Measurements from ENCODE around the gene UBXN6. TPM values are rescaled to one million over a fixed set of nuclear protein-coding genes. Genes with fewer than 3 reads are reported as not detected.
A peak's percentile ranks its signal among the peaks of the same experiment; 100 is the strongest.

Gene UBXN6
- total RNA-seq, 1 donor from 2014 or later: 89.8 TPM

DNA sequence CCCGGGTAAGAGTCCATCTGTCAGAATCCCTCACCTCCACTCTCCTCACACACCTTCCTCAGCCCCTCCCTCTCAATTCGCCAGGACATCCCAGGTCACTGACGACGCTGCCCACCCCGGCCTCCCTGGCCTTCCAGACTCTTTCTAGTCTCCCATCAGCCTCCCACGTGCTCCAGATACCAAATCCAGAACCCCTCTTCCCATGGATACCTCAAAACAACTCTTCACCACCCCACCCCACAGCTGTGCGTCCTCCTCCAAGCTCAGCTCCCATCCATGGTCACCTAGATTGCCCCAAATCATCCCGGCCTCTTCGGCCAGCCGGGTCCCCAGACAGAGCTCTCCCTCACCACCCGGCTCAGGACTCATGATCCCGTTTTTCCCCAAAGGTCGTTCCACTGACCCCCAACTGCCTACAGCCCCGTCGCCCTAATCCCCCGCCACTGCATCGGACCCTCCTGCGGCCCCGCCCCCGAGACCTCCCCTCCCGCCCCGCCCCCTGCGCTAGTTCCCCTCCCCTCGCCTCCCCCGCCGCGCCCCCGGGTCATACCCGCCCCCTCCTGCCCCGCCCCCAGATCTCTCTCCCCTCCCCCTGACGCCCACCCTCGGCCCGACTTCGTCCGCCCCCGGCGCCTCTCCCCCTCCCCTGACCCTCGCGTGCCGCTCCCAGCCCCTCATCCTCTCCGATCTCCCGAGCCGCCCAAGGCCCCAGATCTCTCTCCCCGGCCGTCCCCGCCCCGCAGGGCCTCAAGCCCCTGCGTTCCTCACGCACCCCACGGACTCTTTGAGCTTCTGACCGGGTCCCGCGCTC lies 546 bp downstream of the UBXN6 start:
- no peaks in the 10 kb centered on the region for H3K27me3 ChIP-seq (ENCODE audit: control insufficient read depth in 3 of 3, insufficient read depth in 3 of 3, low read length in 3 of 3)
- H3K9me3 ChIP-seq (ENCODE audit: control insufficient read depth in 3 of 3, low read length in 3 of 3): no peaks in the 10 kb centered on the region
- H3K4me1 ChIP-seq (ENCODE audit: control insufficient read depth in 3 of 3, insufficient read depth in 3 of 3, low read length in 3 of 3): peaks cover 29 to 30% (median 30%) of the 10 kb centered on the region in 3 donors
- H3K9ac ChIP-seq (ENCODE audit: low read depth in 1 of 3, low read length in 3 of 3): peak overlapping the region; percentile 75 to 86 (median 83)
- peaks cover 18 to 21% (median 19%) of the 10 kb centered on the region in 3 donors for H3K36me3 ChIP-seq (ENCODE audit: control insufficient read depth in 3 of 3, insufficient read depth in 3 of 3, low read length in 3 of 3)
- H3K27ac ChIP-seq (ENCODE audit: low read depth, low read length): peak overlapping the region; percentile 60
- H3K4me3 ChIP-seq (ENCODE audit: low read length in 3 of 3): peak overlapping the region; percentile 69 to 74 (median 73)

DNA sequence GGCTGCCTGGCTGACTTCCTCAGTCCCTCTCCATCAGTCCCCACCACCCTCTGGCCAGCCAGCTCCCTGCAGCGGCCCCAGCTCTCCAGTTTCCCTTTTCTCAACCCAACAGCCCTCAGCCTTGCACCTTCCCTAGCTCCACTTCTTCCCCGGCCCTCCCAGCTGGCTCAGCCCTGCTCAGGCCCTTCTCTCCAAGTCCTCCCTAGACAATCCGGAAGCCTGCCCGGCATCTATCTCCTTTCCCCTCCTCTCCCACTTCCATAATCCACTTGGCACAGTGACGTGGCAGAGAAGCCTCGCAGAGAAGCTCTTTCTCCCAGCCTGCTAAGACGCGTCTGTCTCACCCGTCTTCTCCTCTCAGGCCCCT lies 1.1 kb downstream of the UBXN6 start:
- H3K27ac ChIP-seq (ENCODE audit: low read depth, low read length): peak overlapping the region; percentile 60
- no peaks in the 10 kb centered on the region for H3K27me3 ChIP-seq (ENCODE audit: control insufficient read depth in 3 of 3, insufficient read depth in 3 of 3, low read length in 3 of 3)
- peak overlapping the region; percentile 75 to 86 (median 83) for H3K9ac ChIP-seq (ENCODE audit: low read depth in 1 of 3, low read length in 3 of 3)
- H3K4me1 ChIP-seq (ENCODE audit: control insufficient read depth in 3 of 3, insufficient read depth in 3 of 3, low read length in 3 of 3): peaks cover 29 to 30% (median 30%) of the 10 kb centered on the region in 3 donors
- H3K4me3 ChIP-seq (ENCODE audit: low read length in 3 of 3): peak overlapping the region; percentile 65 to 74 (median 68)
- no peaks in the 10 kb centered on the region for H3K9me3 ChIP-seq (ENCODE audit: control insufficient read depth in 3 of 3, low read length in 3 of 3)
- H3K36me3 ChIP-seq (ENCODE audit: control insufficient read depth in 3 of 3, insufficient read depth in 3 of 3, low read length in 3 of 3): peaks cover 21 to 22% (median 21%) of the 10 kb centered on the region in 3 donors

GRCh38 chr19:4455719-4456475 lies 1.7 kb downstream of the UBXN6 start:
- H3K9ac ChIP-seq (ENCODE audit: low read depth in 1 of 3, low read length in 3 of 3): peak overlapping the region; percentile 75 to 86 (median 83)
- H3K36me3 ChIP-seq (ENCODE audit: control insufficient read depth in 3 of 3, insufficient read depth in 3 of 3, low read length in 3 of 3): peaks cover 21 to 27% (median 22%) of the 10 kb centered on the region in 3 donors
- H3K4me1 ChIP-seq (ENCODE audit: control insufficient read depth in 3 of 3, insufficient read depth in 3 of 3, low read length in 3 of 3): peaks cover 29 to 30% (median 30%) of the 10 kb centered on the region in 3 donors
- peak overlapping the region; percentile 60 for H3K27ac ChIP-seq (ENCODE audit: low read depth, low read length)
- H3K9me3 ChIP-seq (ENCODE audit: control insufficient read depth in 3 of 3, low read length in 3 of 3): no peaks in the 10 kb centered on the region
- no peaks in the 10 kb centered on the region for H3K27me3 ChIP-seq (ENCODE audit: control insufficient read depth in 3 of 3, insufficient read depth in 3 of 3, low read length in 3 of 3)
- peak overlapping the region; percentile 65 to 74 (median 68) for H3K4me3 ChIP-seq (ENCODE audit: low read length in 3 of 3)

DNA sequence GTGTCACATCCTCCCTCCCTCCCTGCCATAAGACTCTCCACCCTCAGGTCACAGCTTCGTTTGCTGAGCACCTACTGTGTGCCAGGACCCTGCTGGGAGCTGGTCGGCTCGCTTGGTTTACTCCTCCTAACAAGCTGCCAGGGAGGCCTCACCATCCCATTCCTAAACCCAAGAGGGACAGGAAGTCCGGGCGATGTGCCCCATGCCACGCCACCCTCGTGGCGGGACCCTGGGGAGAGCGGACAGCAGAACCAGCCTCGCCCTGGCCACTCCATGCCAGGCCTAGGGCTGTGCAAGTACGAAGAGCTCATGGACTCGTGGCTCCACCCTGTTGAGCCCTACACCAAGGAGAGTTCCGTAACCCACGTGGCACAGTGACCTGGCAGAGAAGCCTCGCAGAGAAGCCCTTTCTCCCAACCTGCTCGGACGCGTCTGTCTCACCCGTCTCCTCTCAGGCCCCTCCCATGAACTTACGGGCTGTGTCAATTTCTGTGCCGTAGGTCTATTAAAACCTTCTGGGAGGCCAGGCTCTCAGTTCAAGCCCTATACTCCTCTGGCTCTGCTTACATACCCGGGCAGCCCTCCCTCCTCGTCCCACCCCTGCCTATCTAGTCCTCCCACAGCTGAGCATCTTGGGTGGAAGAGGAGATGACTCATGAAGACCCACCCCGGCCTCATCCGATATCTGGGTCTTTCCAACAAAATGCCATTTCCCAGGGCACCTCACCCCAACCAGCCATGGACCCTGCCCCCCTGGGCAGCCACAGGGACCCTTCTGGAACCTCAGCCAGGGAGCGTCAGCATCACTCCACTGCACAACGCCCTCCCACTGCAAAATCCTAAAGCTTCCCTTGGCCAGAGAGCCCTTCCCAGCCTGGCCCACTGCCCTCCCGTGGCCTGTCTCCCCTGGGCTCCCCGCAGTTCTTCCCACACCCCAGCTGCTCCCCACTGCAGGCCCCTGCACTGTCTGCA lies 2.6 kb downstream of the UBXN6 start:
- Histone ChIP-seq H3K4me1 (ENCODE audit: control insufficient read depth in 3 of 3, insufficient read depth in 3 of 3, low read length in 3 of 3) (peaks cover 29 to 30% (median 30%) of the 10 kb centered on the region in 3 donors), H3K4me3 (ENCODE audit: low read length in 3 of 3) (peak overlapping the region; percentile 41 to 51 (median 41)), H3K36me3 (ENCODE audit: control insufficient read depth in 3 of 3, insufficient read depth in 3 of 3, low read length in 3 of 3) (peaks cover 25 to 30% (median 29%) of the 10 kb centered on the region in 3 donors), H3K27me3 (ENCODE audit: control insufficient read depth in 3 of 3, insufficient read depth in 3 of 3, low read length in 3 of 3) (no peaks in the 10 kb centered on the region), H3K27ac (ENCODE audit: low read depth, low read length) (peak overlapping the region; percentile 60), H3K9ac (ENCODE audit: low read depth in 1 of 3, low read length in 3 of 3) (peak overlapping the region; percentile 46 to 86 (median 83)), H3K9me3 (ENCODE audit: control insufficient read depth in 3 of 3, low read length in 3 of 3) (no peaks in the 10 kb centered on the region)

GRCh38 chr19:4453232-4454179 lies 4.1 kb downstream of the UBXN6 start:
- H3K36me3 ChIP-seq (ENCODE audit: control insufficient read depth in 3 of 3, insufficient read depth in 3 of 3, low read length in 3 of 3): peaks cover 32 to 34% (median 32%) of the 10 kb centered on the region in 3 donors
- H3K4me1 ChIP-seq (ENCODE audit: control insufficient read depth in 3 of 3, insufficient read depth in 3 of 3, low read length in 3 of 3): peaks cover 35 to 43% (median 42%) of the 10 kb centered on the region in 3 donors
- no peaks in the 10 kb centered on the region for H3K27me3 ChIP-seq (ENCODE audit: control insufficient read depth in 3 of 3, insufficient read depth in 3 of 3, low read length in 3 of 3)
- H3K4me3 ChIP-seq (ENCODE audit: low read length in 3 of 3): no peak overlapping the region
- no peaks in the 10 kb centered on the region for H3K9me3 ChIP-seq (ENCODE audit: control insufficient read depth in 3 of 3, low read length in 3 of 3)
- H3K9ac ChIP-seq (ENCODE audit: low read depth in 1 of 3, low read length in 3 of 3): no peak overlapping the region
- no peak overlapping the region for H3K27ac ChIP-seq (ENCODE audit: low read depth, low read length)

DNA sequence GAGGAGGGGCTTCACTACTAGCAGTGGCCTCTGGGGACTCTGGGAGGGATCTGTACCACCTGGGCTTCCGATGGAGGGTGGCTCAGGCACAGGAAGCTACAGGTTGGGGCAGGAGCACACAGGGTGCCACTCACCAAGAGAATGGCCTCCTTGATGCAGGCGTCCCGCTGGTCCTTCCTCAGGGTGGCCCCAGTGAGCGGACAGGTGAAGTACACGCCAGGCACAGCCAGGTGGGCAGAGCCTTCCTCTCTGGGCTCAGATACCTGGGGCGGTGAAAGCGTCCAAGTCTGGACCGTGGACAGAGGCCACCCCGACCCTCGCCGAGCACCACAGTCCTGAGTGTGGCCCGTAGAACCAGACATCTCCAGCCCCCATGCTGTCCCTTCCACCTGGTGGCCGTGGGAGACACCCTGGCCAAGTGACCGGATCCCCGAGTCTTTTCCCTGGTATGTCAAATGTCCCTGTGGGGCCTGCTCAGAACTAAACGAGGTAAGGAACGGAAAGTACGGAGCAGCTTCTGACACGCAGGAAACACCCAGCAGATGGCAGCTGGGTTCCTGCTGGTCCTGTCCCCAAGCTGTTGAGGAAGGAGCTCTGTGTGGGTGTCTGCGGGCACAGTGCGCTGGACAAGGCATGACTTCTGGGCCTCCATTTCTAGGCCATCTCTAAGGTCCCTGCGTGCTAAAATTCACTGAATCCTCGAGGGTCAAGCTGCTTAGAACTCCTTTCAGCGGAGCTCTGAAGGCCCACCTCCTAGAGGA lies 5.2 kb downstream of the UBXN6 start:
- no peak overlapping the region for H3K27ac ChIP-seq (ENCODE audit: low read depth, low read length)
- H3K27me3 ChIP-seq (ENCODE audit: control insufficient read depth in 3 of 3, insufficient read depth in 3 of 3, low read length in 3 of 3): no peaks in the 10 kb centered on the region
- H3K9ac ChIP-seq (ENCODE audit: low read depth in 1 of 3, low read length in 3 of 3): no peak overlapping the region
- H3K36me3 ChIP-seq (ENCODE audit: control insufficient read depth in 3 of 3, insufficient read depth in 3 of 3, low read length in 3 of 3): peaks cover 41 to 45% (median 42%) of the 10 kb centered on the region in 3 donors
- H3K4me1 ChIP-seq (ENCODE audit: control insufficient read depth in 3 of 3, insufficient read depth in 3 of 3, low read length in 3 of 3): peaks cover 37 to 46% (median 42%) of the 10 kb centered on the region in 3 donors
- H3K4me3 ChIP-seq (ENCODE audit: low read length in 3 of 3): no peak overlapping the region
- H3K9me3 ChIP-seq (ENCODE audit: control insufficient read depth in 3 of 3, low read length in 3 of 3): no peaks in the 10 kb centered on the region

- H3K4me1 ChIP-seq (ENCODE audit: control insufficient read depth in 3 of 3, insufficient read depth in 3 of 3, low read length in 3 of 3): peaks cover 18 to 26% (median 20%) of the 10 kb centered on the region in 3 donors
- H3K36me3 ChIP-seq (ENCODE audit: control insufficient read depth in 3 of 3, insufficient read depth in 3 of 3, low read length in 3 of 3): peaks cover 68 to 72% (median 68%) of the 10 kb centered on the region in 3 donors
- H3K4me3 ChIP-seq (ENCODE audit: low read length in 3 of 3): no peak overlapping the region
- peak overlapping the region; percentile 75 for H3K27ac ChIP-seq (ENCODE audit: low read depth, low read length)
- no peaks in the 10 kb centered on the region for H3K27me3 ChIP-seq (ENCODE audit: control insufficient read depth in 3 of 3, insufficient read depth in 3 of 3, low read length in 3 of 3)
- no peaks in the 10 kb centered on the region for H3K9me3 ChIP-seq (ENCODE audit: control insufficient read depth in 3 of 3, low read length in 3 of 3)
- peak overlapping the region in 1 of 3 donors; percentile 4 for H3K9ac ChIP-seq (ENCODE audit: low read depth in 1 of 3, low read length in 3 of 3)
Measured at GRCh38 chr19:4449639-4450028, 8.0 kb downstream of the UBXN6 start.

DNA sequence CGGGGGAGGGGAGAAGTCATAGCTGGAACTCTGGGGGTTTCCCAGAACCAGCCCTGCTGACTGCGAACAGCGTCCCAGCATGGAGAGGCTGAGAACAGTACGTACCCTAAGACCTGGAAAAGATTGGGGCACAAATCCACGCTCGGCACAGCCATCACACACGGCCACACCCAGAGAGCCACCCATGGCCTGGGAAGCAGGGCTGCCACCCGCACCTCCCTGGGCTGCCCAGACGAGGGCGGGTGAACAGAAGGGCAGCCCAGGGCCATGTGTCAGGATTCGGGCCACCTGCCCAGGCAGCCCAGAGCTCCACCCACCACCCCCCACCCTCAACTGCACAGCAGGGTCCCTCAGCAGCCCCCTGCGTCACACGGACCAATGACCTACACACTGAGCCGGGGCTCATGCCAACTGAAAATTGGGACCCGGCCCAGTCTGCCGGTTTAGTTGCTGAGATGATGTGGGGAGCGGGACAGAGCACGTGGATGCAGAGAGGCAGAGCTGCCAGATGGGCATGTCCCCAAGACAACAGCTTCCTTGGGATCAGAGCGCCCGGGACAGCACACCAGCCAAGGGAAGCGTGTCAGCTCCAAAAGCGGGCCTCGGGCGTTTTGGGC lies 8.5 kb downstream of the UBXN6 start:
- H3K9me3 ChIP-seq (ENCODE audit: control insufficient read depth in 3 of 3, low read length in 3 of 3): no peaks in the 10 kb centered on the region
- peak overlapping the region in 1 of 3 donors; percentile 22 for H3K4me3 ChIP-seq (ENCODE audit: low read length in 3 of 3)
- H3K36me3 ChIP-seq (ENCODE audit: control insufficient read depth in 3 of 3, insufficient read depth in 3 of 3, low read length in 3 of 3): peaks cover 70 to 73% (median 71%) of the 10 kb centered on the region in 3 donors
- H3K4me1 ChIP-seq (ENCODE audit: control insufficient read depth in 3 of 3, insufficient read depth in 3 of 3, low read length in 3 of 3): peaks cover 13 to 23% (median 17%) of the 10 kb centered on the region in 3 donors
- peak overlapping the region in 2 of 3 donors; percentile 33 to 66 for H3K9ac ChIP-seq (ENCODE audit: low read depth in 1 of 3, low read length in 3 of 3)
- peak overlapping the region; percentile 75 for H3K27ac ChIP-seq (ENCODE audit: low read depth, low read length)
- no peaks in the 10 kb centered on the region for H3K27me3 ChIP-seq (ENCODE audit: control insufficient read depth in 3 of 3, insufficient read depth in 3 of 3, low read length in 3 of 3)

Measured in skeletal muscle tissue (tissue), 4 donors.